Ascending aorta (tissue), 2 donors: ENCODE results near the gene CHMP3. TPM values are rescaled to one million over a fixed set of nuclear protein-coding genes. Genes with fewer than 3 reads are reported as not detected.

Experiments
- DNase-seq, 2 donors: peaks; one replicate each; pipeline ENCODE4 v3.0.0-alpha.2; 2019; ENCODE audit warnings: low spot score in 2 of 2
- H3K27ac ChIP-seq, 2 donors: fragments of 200-600 bp; sonication (generic); one replicate each; pipeline ENCODE4 v1.5.1; 2016 to 2017; ENCODE audit warnings: mild to moderate bottlenecking in 1 of 2
- H3K27me3 ChIP-seq: fragments of 200-600 bp; sonication (generic); one replicate; pipeline ENCODE4 v1.5.1; 2017
- H3K36me3 ChIP-seq, 2 donors: fragments of 200-600 bp; sonication (generic); one replicate each; pipeline ENCODE4 v1.5.1; 2016
- H3K4me1 ChIP-seq, 2 donors: fragments of 200-600 bp; sonication (generic); one replicate each; pipeline ENCODE4 v1.5.1; 2016 to 2017; ENCODE audit warnings: mild to moderate bottlenecking in 1 of 2
- H3K4me3 ChIP-seq, 2 donors: fragments of 200-600 bp; sonication (generic); one replicate each; pipeline ENCODE4 v1.5.1; 2016 to 2017; ENCODE audit warnings: mild to moderate bottlenecking in 1 of 2
- H3K9me3 ChIP-seq, 2 donors: fragments of 200-600 bp; sonication (generic); one replicate each; pipeline ENCODE4 v1.5.1; 2016
- intact Hi-C: fragments of 100-400 bp; cut with DNase I; formaldehyde crosslinking; loops from one replicate; pipeline ENCODE4 v1.15.1; 2023
- total RNA-seq: library from RNA; depleted of rRNA; stranded (reverse); fragments of >200 nt; gene quantifications from one replicate; pipeline ENCODE4 v1.1.0, GENCODE V29; 2016
- TF ChIP-seq, protein P1 (sequence below), 3 experiments: fragments of 200-600 bp in 2 of 3; fragments of 450-650 bp in 1 of 3; sonication (generic) in 2 of 3; IDR thresholded peaks; one replicate each; pipeline ENCODE4 v1.5.1; 2016 to 2019; ENCODE audit warnings: antibody characterized with exemption in 3 of 3, mild to moderate bottlenecking in 1 of 3, moderate library complexity in 1 of 3

CHMP3 gene
- total RNA-seq, 1 donor from 2014 or later: 69.3 TPM

DNA sequence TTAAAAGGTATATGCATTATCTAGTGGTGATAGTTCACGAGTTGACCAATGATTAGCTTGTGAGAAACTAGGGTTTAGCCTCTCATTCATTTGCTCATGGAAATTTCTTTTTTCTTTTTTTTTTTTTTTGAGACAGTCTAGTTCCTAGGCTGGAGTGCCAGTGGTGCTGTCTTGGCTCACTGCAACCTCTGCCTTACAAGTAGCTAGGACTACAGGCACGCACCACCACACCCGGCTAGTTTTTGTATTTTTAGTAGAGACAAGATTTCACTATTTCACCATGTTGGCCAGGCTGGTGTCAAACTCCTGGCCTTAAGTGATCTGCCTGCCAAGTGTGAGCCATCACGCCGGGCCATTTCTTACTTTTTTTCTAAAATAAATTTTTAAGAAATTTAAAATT lies 108.1 kb downstream of the CHMP3 start:
- Histone ChIP-seq H3K36me3 (peaks cover 76 to 79% of the 10 kb centered on the region in 2 donors), H3K9me3 (no peaks in the 10 kb centered on the region), H3K4me3 (no peak overlapping the region), H3K27me3 (no peaks in the 10 kb centered on the region), H3K4me1 (peaks cover 3 to 13% of the 10 kb centered on the region in 2 donors), H3K27ac (no peak overlapping the region)
- TF ChIP-seq, protein P1, sequence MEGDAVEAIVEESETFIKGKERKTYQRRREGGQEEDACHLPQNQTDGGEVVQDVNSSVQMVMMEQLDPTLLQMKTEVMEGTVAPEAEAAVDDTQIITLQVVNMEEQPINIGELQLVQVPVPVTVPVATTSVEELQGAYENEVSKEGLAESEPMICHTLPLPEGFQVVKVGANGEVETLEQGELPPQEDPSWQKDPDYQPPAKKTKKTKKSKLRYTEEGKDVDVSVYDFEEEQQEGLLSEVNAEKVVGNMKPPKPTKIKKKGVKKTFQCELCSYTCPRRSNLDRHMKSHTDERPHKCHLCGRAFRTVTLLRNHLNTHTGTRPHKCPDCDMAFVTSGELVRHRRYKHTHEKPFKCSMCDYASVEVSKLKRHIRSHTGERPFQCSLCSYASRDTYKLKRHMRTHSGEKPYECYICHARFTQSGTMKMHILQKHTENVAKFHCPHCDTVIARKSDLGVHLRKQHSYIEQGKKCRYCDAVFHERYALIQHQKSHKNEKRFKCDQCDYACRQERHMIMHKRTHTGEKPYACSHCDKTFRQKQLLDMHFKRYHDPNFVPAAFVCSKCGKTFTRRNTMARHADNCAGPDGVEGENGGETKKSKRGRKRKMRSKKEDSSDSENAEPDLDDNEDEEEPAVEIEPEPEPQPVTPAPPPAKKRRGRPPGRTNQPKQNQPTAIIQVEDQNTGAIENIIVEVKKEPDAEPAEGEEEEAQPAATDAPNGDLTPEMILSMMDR (IDR thresholded peaks at IDR 0.05): no peak
- no peak for DNase-seq
- intact Hi-C loops: no loop called here

DNA sequence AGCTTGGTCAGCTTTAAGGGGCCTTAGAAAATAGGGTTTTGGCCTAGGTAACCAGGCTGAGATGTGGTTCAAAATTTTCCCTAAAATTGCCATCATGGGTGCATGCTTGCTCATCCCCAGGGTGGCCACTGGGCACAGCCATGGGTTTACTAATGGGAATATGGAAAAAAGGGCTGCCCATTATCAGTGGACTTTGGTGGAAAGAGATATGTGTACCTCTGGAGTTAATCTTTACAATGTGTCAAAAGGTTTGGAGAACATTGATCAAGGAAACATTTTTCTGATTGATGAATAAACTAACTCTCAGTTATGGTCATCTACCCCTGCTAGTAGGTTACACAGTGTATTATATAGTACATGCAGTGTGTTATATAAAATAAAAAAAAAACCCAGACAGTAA lies 109.0 kb downstream of the CHMP3 start:
- Histone ChIP-seq H3K27ac (no peak overlapping the region), H3K9me3 (no peaks in the 10 kb centered on the region), H3K36me3 (peaks cover 77 to 79% of the 10 kb centered on the region in 2 donors), H3K4me1 (peaks cover 3 to 19% of the 10 kb centered on the region in 2 donors), H3K27me3 (no peaks in the 10 kb centered on the region), H3K4me3 (no peak overlapping the region)
- intact Hi-C loops: no loop called here
- TF ChIP-seq, protein P1 (IDR thresholded peaks at IDR 0.05): no peak
- no peak for DNase-seq

DNA sequence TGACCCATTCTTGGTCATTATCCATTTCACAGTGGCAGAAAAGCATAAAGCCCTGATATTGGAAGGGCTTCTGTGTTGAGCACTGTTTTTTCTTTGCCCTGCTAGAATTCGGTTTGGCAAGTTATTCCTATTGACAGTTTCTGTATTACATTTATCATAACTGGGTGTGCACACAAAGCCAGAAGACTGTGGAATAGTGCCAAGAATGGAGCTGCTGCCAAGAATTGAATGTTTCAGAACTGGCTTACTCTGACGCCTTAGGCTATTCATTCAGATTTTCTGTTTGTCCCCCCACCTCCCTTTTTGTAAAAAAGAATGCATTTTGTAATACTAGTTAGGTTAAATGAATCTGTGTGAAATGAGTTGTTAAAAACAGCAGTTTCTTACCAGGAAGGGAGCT lies 109.4 kb downstream of the CHMP3 start:
- Histone ChIP-seq H3K27ac (no peak overlapping the region), H3K4me1 (peaks cover 3 to 22% of the 10 kb centered on the region in 2 donors), H3K36me3 (peaks cover 73 to 77% of the 10 kb centered on the region in 2 donors), H3K4me3 (no peak overlapping the region), H3K9me3 (no peaks in the 10 kb centered on the region), H3K27me3 (no peaks in the 10 kb centered on the region)
- TF ChIP-seq, protein P1 (IDR thresholded peaks at IDR 0.05): no peak
- intact Hi-C loops: no loop called here
- DNase-seq: no peak

Other genes with a start within 250 kb of the CHMP3 start
- 6.4 TPM for gene REEP1, start 225.8 kb downstream of the CHMP3 start, total RNA-seq
- gene KDM3A, start 122.1 kb downstream of the CHMP3 start, total RNA-seq: 18.4 TPM
- 20.5 TPM for gene RNF103, start 60.4 kb upstream of the CHMP3 start, total RNA-seq
- gene RMND5A, start 156.8 kb upstream of the CHMP3 start, total RNA-seq: 17.7 TPM
- 17.7 TPM for gene CD8A, start 227.5 kb upstream of the CHMP3 start, total RNA-seq